AG09309 (cell line): ENCODE results near the gene IZUMO2.

ENCODE experiments used
- DNase-seq: peaks from one replicate; pipeline ENCODE4 v3.0.0-alpha.2; 2010; ENCODE audit warnings: low read depth
- H3K4me3 ChIP-seq: 2 replicates; pipeline ENCODE4 v1.5.1; 2011; ENCODE audit warnings: mild to moderate bottlenecking, low read depth, low read length, moderate library complexity; ENCODE audit not compliant: control insufficient read depth
- TF ChIP-seq, protein P1 (sequence below): IDR thresholded peaks from 2 replicates; pipeline ENCODE4 v1.5.1; 2011; ENCODE audit warnings: mild to moderate bottlenecking, low read depth, low read length, inconsistent platforms; ENCODE audit not compliant: insufficient read depth, control insufficient read depth; ENCODE audit errors: missing control alignments

Gene IZUMO2

GRCh38 chr19:50171752-50172151 is 8.7 kb upstream of the IZUMO2 start:
- TF ChIP-seq, protein P1, sequence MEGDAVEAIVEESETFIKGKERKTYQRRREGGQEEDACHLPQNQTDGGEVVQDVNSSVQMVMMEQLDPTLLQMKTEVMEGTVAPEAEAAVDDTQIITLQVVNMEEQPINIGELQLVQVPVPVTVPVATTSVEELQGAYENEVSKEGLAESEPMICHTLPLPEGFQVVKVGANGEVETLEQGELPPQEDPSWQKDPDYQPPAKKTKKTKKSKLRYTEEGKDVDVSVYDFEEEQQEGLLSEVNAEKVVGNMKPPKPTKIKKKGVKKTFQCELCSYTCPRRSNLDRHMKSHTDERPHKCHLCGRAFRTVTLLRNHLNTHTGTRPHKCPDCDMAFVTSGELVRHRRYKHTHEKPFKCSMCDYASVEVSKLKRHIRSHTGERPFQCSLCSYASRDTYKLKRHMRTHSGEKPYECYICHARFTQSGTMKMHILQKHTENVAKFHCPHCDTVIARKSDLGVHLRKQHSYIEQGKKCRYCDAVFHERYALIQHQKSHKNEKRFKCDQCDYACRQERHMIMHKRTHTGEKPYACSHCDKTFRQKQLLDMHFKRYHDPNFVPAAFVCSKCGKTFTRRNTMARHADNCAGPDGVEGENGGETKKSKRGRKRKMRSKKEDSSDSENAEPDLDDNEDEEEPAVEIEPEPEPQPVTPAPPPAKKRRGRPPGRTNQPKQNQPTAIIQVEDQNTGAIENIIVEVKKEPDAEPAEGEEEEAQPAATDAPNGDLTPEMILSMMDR = no peak
- no peak overlapping the region for H3K4me3 ChIP-seq
- DNase-seq = no peak

GRCh38 chr19:50167314-50167721 is 4.2 kb upstream of the IZUMO2 start:
- no peak overlapping the region for H3K4me3 ChIP-seq
- TF ChIP-seq, protein P1 = no peak
- no peak for DNase-seq

GRCh38 chr19:50159078-50159477 is 4.0 kb downstream of the IZUMO2 start:
- no peak overlapping the region for H3K4me3 ChIP-seq
- no peak for DNase-seq
- TF ChIP-seq, protein P1 = no peak

DNA sequence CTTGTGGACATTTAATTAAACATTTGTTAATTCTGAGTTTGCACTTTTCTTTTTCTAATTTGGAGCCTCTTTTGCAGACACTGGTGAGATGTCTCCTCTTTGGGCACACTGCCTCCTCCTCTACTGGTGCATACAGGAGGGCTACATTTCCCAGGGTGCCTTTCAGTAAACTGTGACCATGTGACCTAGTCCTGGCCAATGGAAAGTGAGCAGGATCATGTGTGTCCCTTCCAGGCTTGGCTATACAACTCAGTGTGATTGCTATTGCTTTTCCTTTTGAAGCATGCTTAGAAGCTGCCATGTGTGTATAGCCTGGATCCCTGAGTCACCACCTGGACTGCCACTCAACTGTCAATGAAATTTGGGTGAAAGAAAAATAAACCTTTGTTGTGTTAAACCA is 4.5 kb downstream of the IZUMO2 start:
- no peak for DNase-seq
- H3K4me3 ChIP-seq = no peak overlapping the region
- TF ChIP-seq, protein P1 = no peak

- TF ChIP-seq, protein P1 = no peak
- H3K4me3 ChIP-seq = no peak overlapping the region
- DNase-seq = no peak
Observed at GRCh38 chr19:50155520-50156109, 7.5 kb downstream of the IZUMO2 start.

GRCh38 chr19:50154529-50154928 is 8.6 kb downstream of the IZUMO2 start:
- no peak for DNase-seq
- H3K4me3 ChIP-seq = no peak overlapping the region
- TF ChIP-seq, protein P1 = no peak

GRCh38 chr19:50152578-50152977 is 10.5 kb downstream of the IZUMO2 start:
- DNase-seq = no peak
- no peak overlapping the region for H3K4me3 ChIP-seq
- TF ChIP-seq, protein P1 = no peak
